ENCODE results near the gene MTMR12. TPM values are rescaled to one million over a fixed set of nuclear protein-coding genes. Genes with fewer than 3 reads are reported as not detected.

Gene MTMR12
- total and polyA plus RNA-seq, 2 of the 8 experiments (the other 6 are each of a cell fraction or from before 2014, with no cell fraction given): 19.1 to 59.3 TPM

GRCh38 chr5:32241034-32241783 is 71.5 kb downstream of the MTMR12 start (continued):
- TF ChIP-seq JUND (IDR thresholded peaks at IDR 0.05; ENCODE audit: low read length) (no peak), ZNF274 (IDR thresholded peaks at IDR 0.05; ENCODE audit: borderline replicate concordance, extremely low read depth, low read length) (no peak), PHF8 (conservative IDR thresholded peaks at IDR 0.05; ENCODE audit: low read depth, low read length) (no peak), POLR2A (IDR thresholded peaks at IDR 0.05; ENCODE audit: control extremely low read depth in 1 of 2, low read depth in 2 of 2, low read length in 2 of 2) (no peak), TAF1 (IDR thresholded peaks at IDR 0.05; ENCODE audit: low read depth, low read length) (no peak), NRF1 (IDR thresholded peaks at IDR 0.05; ENCODE audit: low read depth, low read length) (no peak), CHD1 (IDR thresholded peaks at IDR 0.05; ENCODE audit: low read depth, low read length) (no peak), SIX5 (IDR thresholded peaks at IDR 0.05; ENCODE audit: low read depth, low read length) (no peak)

Data from H1 (cell line).